GM12874 (cell line): ENCODE measurements around the gene TLE1.

Experiments
- CTCF ChIP-seq: IDR thresholded peaks from 2 replicates; pipeline ENCODE4 v1.5.1; 2011; ENCODE audit warnings: low read depth, mild to moderate bottlenecking, control low read depth, low read length, moderate library complexity; ENCODE audit not compliant: insufficient read depth

The TLE1 gene

GRCh38 chr9:81671880-81672280 lies 17.5 kb downstream of the TLE1 start:
- no peak for TF ChIP-seq CTCF

GRCh38 chr9:81669866-81670265 lies 19.5 kb downstream of the TLE1 start:
- no peak for TF ChIP-seq CTCF

GRCh38 chr9:81669041-81669651 lies 20.2 kb downstream of the TLE1 start:
- TF ChIP-seq CTCF: no peak

- no peak for TF ChIP-seq CTCF
These were observed 23.2 kb downstream of the TLE1 start for GRCh38 chr9:81666123-81666522.

GRCh38 chr9:81665322-81665871 lies 23.9 kb downstream of the TLE1 start:
- no peak for TF ChIP-seq CTCF

GRCh38 chr9:81664638-81665222 lies 24.6 kb downstream of the TLE1 start:
- no peak for TF ChIP-seq CTCF

- no peak for TF ChIP-seq CTCF
These were observed 28.0 kb downstream of the TLE1 start for GRCh38 chr9:81661339-81661738.
